ENCODE measurements around the gene NUBPL. TPM values are rescaled to one million over a fixed set of nuclear protein-coding genes. Genes with fewer than 3 reads are reported as not detected.
A peak's percentile ranks its signal among the peaks of the same experiment; 100 is the strongest.
"Not testable (repeated sequence)": the region's sequence is repeated elsewhere in the genome, so short reads cannot be mapped to it uniquely, and the experiment has no call there.

Gene NUBPL
- total RNA-seq, 1 donor from 2014 or later = 13.1 TPM

DNA sequence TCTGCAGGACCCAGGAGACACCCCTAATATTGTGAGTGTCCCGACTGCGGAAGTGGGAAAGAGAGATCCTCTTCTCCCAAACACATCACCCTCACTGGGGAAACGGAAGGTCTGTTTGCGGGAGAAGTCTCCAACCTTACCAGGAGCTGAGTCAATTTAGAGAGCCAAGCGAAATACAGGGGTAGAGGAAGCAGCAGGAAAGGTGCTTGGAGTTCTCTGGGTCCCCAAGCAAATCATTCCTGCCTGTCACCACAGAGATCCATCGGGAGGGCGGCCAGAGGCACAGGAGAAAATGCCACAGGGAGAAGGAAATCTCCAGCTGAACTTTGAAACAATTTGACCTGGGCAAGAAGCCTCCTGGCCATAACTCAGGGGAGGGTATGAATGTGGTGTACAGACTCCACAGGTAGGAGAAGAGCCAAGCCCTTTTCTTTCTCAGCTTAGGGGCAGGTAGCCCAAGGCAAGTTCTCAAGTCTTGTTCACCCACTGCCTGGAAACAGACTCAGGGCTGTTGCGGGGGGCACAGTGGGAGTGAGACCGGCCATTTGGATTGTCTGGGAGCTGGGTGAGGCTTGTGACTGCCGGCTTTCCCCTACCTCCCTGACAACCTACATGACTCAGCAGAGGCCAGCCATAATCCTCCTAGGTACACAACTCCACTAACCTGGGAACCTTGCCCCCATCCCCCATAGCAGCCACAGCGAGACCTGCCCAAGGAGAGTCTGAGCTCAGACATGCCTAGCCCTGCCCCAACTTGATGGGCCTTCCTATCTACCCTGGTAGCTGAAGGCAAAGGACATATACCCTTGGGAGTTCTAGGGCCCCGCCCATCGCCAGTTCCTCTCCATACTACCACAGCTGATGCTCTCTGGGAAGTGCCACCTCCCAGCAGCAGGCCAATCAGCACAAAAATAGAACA, 304.0 kb downstream of the NUBPL start:
- no peak for DNase-seq (ENCODE audit: extremely low read depth, low read depth, low spot score)

DNA sequence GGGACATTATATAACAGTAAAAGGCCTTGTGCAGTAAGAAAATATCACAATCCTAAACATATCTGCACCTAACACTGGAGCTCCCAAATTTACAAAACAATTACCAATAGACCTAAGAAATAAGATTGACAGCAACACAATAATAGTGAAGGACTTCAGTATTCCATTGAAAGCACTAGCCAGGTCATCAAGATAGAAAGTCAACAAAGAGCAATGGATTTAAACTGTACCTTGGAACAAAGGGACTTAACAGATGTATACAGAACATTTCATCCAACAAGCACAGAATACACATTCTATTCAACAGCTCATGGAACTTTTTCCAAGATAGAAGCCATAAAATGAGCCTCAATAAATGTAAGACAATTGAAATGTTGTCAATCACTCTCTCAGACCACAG, 306.4 kb downstream of the NUBPL start:
- DNase-seq (ENCODE audit: extremely low read depth, low read depth, low spot score) = no peak

DNA sequence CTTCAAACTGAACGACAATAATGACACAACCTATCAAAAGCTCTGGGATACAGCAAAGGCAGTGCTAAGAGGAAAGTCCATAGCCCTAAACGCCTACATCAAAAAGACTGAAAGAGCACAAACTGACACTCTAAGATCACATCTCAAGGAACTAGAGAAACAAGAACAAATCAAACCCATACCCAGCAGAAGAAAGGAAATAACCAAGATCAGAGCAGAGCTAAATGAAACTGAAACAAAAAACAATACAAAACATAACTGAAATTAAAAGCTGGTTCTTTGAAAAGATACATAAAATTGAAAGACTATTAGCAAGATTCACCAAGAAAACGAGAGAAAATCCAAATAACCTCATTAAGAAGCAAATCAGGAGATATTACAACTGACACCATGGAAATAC, 306.9 kb downstream of the NUBPL start:
- not testable (repeated sequence) for DNase-seq (ENCODE audit: extremely low read depth, low read depth, low spot score)

DNA sequence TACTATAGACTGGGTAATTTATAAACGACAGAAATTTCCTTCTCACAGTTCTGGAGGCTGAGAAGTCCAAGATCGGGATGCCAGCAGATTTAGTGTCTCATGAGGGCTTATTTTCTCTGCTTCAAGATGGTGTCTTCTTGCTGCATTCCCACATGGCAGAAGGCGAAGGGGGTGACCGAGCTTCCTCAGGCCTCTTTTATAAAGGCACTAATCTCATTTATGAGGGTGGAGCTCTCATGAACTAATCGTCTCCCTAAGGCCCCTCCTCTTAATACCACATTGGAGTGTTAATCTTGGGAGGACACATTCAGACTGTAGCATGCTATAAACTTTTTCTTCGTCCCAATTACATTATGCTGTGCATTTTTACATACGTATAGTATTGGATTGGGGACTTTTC, 315.5 kb downstream of the NUBPL start:
- DNase-seq (ENCODE audit: extremely low read depth, low read depth, low spot score) = no peak

DNA sequence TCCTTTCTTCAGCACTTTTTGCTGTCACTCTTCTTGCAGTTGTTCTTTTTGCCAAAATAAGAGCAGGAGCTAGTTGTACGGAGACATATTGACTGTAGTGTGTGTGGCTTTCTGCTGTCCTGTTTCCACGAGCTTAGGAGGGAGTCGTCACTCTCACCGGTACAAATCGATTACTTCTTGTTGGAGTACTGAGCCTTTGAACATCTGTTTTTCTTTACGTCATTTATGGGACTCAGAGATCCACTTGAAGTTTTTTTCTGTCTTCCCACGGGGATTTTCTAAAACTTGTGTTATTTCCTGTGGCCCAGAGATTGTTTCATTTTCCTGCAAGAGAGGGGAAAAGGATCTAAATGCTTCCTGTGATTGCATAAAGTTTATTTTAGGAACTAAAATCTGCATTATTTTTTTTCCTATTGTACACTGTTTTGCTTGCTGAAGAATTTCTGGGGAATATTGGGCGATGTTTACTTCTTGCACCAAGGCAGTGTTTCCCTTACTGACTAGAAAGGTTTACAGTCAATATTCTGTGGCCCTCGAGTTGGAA, 316.1 kb downstream of the NUBPL start:
- peak; percentile 81 for DNase-seq (ENCODE audit: extremely low read depth, low read depth, low spot score)

DNA sequence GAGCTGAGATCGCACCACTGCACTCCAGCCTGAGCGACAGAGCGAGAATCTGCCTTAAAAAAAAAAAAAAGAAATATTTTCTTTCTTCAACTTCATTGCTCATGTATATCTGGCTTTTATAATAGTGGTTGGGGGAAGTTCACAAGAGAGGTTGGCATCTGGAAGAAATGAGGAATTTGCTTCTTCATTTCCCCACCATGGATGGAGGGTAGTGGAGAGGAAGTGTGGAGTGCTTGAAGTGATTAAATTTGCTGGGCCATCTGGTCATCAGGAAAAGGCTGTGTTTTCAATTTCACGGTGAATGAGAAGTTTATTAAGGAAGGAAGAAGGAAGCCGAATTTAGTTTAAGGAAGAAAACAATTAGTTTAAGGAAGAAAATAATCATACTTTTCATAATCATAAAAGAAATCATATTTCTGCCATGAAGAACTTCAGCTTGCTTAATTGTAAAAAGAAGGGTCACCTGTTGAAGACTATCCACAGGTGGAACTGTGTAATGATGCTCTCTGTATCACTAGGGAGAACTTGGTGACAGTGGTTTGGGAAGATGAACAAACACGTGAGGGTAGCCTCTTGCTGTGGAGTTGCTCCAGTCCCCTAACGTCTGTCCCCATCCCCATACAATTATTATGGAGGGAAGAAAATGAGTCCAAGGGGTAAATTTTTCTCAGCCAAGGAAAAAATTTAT, 318.6 kb downstream of the NUBPL start:
- no peak for DNase-seq (ENCODE audit: extremely low read depth, low read depth, low spot score)

DNA sequence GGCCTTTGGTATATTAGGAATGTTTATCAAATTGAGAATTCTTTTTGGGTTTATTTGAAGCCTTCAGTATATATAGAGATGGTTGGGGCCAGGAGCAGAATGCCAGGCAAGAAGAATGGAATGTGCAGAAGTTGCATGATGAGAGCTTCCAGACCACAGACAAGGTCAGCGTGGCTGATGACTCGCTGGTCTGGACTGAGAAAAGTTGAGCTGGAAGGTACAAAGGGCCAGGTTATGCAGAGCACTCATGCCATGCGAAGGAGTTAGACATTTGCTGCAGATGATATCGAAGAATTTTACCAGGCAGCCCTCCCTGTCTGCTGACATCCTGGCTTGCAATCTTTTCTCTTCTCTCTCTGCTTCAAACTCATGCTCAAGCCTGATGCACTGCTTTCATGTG, 319.7 kb downstream of the NUBPL start:
- no peak for DNase-seq (ENCODE audit: extremely low read depth, low read depth, low spot score)

DNA sequence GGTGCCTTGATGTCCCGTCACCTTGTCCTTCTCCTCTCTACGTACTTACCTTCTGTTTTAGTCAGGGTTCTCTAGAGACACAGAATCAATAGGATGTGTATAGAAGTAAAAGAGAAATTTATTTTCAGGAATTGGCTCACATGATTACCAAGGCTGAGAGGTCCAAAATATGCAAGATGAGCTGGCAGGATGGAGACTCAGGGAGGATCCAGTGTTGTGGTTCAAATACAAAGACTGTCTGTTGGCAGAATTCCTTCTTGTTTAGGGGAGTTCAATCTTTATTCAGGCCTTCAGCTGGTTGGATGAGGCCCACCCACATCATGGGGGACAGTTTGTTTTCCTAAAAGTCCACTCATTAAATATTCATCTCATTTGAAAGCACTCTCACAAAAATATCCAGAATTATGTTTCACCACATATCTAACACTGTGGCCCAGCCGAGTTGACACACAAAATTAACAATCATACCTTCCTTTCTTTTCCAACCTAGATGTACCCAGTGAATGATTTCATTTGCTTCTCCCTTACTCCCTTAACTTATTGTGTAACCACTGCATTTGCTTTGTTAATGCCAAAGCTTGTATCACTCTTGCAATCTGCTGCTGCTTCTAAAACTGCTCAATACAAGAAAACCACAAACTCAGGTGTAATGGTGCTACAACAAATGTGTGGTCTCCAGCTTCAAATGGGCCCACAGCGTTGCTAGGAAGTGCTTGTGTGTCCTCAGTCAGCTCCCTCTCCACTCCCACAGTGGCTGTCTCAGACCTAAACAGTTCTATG, 320.5 kb downstream of the NUBPL start:
- DNase-seq (ENCODE audit: extremely low read depth, low read depth, low spot score) = no peak

DNA sequence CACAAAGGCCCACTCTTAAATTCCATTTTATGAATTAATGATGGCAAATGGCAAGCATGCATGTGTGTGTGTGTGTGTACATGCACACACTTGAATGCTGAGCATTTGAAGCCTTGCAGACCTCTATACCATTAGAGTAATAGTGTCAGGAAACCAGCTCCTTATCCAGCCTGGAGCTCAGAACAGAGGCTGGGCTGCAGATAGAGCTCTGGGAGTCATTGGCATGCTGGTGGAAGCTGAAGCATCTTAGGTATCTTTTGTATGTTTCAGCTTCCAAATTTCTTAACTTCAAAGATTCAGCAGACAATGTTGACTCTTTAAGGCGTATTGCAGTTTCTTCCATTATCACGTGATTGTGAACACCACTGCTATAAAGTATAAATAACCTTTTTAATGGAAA, 323.0 kb downstream of the NUBPL start:
- DNase-seq (ENCODE audit: extremely low read depth, low read depth, low spot score) = no peak

DNA sequence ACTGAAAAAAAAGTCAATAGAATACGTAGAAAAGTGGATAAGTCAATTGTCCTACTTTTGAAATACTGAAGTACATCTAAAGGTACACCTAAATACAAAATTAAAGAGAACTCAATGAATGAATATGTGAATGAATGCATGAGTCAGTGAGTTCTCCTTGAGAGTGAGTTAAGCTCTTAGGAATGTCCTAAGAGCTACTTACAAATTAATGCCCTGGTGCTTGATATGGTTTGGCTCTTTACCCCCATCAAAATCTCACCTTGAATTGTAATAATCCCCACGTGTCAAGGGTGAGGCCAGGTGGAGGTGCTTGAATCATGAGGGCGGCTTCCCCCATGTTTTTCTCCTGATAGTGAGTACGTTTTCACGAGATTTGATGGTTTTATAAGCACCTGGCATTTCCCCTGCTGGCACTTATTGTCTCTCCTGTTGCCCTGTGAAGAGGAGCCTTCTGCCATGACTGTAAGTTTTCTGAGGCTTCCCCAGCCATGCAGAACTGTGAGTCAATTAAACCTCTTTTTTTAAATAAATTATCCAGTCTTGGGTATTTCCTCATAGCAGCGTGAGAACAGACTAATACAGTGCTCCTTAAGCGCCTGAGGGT, 323.7 kb downstream of the NUBPL start:
- DNase-seq (ENCODE audit: extremely low read depth, low read depth, low spot score) = no peak

DNA sequence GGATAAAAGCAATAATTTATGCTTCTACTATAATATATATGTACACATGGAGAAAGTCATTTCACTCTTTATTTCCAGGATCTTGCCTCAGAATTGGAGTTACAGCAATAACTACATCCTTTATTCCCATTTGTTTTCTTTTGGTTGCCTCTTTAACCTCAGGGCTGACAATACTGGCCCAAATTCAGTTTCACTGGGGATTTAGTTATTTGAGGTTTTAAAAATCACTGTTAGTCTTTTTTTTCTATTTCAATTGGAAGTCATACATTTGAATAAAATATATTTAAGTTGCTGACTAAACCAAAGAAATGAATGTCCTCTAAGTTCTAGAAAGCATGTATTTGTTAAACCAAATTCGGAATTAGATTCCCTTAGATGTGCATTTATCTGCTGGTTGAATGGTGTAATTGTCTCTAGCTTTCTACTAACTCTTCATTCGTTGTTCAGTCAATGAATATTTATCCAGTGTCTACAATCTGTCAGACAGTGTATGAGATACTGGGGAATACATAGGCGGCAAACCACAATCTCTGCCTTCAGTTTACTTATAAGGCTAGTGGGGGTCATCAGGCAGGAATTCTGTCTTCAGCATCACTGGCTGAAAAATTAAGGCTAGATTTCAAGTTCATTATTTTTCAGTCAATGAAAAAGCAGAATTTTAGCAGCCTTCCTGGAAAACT, 325.1 kb downstream of the NUBPL start:
- DNase-seq (ENCODE audit: extremely low read depth, low read depth, low spot score) = no peak

DNA sequence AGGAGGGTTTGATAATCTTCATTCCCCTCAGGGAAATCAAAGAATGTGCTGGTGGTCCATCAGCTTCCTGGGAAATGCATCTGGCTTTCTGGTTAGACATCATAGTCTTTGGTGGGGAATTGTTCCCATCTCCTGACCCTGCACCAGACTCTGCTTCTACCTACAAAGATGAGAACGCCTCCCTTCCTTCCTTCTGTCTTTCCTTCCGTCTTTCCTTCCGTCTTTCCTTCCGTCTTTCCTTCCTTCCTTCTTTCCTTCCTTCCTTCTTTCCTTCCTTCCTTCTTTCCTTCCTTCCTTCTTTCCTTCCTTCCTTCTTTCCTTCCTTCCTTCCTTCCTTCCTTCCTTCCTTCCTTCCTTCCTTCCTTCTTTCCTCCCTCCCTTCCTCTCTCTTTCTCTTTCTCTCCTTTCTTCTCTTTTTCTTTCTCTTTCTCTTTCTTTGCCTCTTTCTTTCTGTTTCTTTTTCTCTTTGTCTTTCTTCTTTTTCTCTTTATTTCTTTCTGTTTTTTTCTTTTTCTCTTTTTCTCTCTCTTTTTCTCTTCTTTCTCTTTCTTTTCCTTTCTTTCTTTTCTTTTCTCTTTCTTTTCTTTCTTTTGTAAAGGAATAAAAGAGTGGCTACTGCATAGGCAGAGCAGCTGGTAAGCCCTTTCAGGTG, 326.9 kb downstream of the NUBPL start:
- DNase-seq (ENCODE audit: extremely low read depth, low read depth, low spot score) = no peak

DNA sequence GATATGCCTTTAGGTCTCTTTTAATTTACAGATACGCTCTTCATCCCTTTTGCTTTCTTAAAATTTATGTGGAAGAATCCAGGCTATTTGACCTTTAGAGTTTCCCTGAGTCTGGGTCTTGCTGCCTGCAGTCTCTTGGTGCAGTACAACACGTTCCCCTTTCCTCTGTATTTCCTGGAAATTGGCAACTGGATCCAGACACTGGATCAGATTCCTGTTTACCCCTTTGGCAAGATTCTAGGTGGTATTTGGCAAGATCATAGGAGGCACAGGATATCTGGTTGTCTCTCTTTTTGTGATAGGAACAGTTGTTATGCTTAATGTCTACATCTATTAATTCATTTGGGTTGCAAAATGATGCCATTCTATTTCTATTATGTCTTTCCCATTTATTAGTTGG, 328.1 kb downstream of the NUBPL start:
- DNase-seq (ENCODE audit: extremely low read depth, low read depth, low spot score) = no peak

DNA sequence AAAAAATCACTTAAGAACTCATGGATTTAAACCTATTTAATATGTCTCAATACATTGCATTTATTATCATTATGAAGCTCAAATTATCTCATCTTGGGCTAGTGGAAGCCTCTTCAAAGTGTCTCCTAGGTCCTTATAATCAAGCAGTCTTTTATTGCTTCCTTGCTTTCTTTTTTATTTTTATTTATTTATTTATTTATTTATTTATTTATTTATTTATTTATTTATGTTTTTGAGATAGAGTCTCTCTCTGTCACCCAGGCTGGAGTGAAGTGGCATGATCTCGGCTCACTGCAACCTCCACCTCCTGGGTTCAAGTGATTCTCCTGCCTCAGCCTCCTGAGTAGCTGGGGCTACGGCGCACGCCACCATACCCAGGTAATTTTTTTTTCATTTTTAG, 329.0 kb downstream of the NUBPL start:
- not testable (repeated sequence) for DNase-seq (ENCODE audit: extremely low read depth, low read depth, low spot score)

DNA sequence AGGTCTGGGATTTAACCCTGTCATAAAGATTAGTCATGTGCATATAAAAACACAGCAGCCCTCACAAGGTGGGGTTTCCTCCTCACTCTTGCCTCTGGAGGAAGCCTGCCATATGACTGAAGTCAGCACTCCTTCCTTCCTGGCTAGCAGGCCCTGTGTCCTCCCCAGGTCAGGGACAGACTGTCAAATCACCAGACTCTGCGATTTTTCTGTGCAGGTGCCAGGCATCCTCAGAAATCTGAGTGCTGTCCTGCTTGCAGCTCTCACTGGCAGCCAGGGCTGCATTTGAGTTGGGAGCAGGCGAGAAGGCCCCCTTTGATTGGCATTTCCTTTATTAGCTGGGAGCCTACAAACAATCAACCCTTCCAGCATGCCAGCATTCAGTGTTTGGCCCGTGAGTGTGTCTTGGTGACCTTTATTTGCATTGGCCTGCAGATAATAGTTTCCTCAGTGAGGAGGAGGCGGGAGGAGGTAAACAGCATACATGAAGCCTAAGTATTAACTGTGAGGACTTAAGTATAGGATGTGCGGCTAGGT, 332.1 kb downstream of the NUBPL start:
- no peak for DNase-seq (ENCODE audit: extremely low read depth, low read depth, low spot score)

DNA sequence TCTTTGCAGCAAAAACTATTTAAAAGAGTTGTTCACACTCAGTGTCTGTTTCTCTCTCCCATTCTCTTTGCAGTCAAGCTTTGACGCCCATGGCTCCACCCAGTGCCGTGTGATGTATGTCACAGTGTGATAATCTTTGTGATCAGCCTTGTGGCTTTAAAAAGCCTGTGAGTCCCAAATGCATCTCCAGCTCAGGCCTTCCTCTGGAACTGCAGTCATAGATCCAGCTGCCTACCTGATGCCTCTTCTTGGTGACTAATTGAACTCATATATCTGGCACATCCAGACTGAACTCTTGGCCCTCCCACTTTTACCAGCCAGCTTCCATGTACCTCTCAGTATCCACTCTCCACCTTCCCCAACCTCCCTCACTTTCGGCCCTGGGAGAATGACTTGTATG, 333.1 kb downstream of the NUBPL start:
- no peak for DNase-seq (ENCODE audit: extremely low read depth, low read depth, low spot score)

DNA sequence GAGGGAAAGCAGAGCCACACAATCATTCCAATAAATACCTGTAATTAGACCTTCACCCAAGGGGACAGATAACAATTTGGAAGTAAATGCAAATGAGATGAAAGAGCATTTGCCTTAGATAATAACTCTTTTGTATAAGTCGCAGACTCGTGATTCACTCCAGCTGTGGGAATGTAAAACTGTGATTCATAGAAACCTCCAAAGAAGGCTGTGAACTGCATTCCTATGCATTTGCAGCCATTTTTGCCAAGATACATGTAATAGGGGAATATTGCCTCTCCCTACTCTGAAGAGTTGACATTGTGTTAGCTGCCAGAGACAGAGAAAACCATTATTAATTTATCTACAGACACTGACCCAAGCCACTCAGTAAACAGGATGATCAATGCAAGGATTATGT, 334.0 kb downstream of the NUBPL start:
- DNase-seq (ENCODE audit: extremely low read depth, low read depth, low spot score) = no peak

DNA sequence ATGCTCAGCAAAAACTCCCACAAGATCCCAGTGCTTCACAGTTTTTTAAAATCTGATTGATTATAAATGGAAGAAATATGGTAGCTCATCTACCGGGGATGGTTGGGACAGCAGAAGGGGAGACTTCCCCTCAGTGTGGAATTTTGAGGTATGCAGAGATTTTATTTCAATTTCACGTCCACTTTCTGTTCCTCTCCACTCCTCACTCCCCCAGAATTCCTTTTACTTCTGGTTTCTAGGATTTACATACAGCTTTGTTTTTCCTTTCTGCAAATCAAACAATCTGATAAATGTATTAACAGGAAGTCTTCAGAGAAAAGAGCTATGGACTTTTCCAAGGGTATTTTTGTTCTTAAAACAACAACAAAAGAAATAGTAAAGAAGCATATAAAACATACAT, 334.4 kb downstream of the NUBPL start:
- DNase-seq (ENCODE audit: extremely low read depth, low read depth, low spot score) = no peak

DNA sequence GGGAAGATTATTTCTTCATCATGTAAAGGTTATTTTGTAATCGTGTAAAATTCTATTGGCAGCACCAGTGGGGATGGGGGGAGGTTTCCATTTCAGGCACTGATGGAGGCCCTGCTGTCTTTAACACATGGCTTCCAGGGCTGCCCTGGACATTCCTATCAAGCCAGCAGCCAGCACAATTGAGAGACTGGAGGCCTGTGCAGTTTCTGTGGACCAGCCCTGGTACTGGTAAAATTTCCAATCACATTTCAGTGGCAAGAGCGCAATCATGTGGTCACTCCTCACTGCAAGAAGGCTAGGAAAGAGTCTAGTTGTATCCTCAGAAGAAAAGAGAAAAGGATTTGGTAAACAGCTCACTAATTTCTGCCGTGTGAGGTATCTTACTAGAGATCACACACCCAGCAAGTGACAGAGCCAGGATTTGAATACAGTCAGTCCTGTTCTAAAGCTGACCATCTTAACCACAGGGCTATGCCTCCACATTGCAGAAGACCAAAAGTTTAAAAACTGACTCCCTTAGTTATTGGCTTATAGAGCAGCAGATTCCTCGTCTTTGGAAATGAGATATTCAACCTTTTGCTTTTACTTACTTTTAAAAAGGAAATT, 336.5 kb downstream of the NUBPL start:
- no peak for DNase-seq (ENCODE audit: extremely low read depth, low read depth, low spot score)
